ENCODE results near the gene TM4SF20. TPM values are rescaled to one million over a fixed set of nuclear protein-coding genes. Genes with fewer than 3 reads are reported as not detected.

TM4SF20 gene
- total and polyA plus RNA-seq, 4 donors: 0.09 TPM; not detected in 3

DNA sequence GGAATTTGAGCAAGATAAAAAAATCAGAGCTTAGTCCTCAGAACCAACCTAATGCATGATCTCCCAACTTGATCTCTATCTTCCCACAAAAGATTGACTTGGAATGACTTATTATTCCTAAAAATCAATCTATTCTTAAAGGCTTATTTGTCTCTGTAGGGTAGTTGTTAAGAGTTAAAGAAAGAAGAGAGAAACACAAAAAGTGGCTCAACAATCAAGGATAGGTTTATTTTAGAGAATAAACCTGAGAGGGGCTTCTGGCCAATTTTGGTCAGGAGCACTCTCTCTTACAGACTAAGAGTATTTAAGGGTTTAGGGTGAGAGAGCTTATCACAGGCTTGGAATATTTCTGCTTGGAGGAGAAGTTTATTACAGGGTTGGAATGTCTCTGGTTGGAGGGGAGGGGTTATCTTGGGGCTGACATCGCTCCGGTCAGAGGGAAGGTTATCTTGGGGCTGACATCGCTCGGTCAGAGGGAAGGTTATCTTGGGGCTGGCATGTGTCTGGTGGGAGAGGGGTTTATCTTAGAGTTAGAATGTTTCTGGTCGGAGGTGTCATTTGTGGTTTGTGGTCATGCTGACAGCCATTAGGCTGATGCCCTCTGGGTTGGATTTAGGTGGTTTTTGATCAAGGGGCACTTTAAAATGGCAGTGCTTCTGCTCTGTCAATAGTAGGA lies 56.4 kb downstream of the TM4SF20 start:
- TF ChIP-seq, protein P1, sequence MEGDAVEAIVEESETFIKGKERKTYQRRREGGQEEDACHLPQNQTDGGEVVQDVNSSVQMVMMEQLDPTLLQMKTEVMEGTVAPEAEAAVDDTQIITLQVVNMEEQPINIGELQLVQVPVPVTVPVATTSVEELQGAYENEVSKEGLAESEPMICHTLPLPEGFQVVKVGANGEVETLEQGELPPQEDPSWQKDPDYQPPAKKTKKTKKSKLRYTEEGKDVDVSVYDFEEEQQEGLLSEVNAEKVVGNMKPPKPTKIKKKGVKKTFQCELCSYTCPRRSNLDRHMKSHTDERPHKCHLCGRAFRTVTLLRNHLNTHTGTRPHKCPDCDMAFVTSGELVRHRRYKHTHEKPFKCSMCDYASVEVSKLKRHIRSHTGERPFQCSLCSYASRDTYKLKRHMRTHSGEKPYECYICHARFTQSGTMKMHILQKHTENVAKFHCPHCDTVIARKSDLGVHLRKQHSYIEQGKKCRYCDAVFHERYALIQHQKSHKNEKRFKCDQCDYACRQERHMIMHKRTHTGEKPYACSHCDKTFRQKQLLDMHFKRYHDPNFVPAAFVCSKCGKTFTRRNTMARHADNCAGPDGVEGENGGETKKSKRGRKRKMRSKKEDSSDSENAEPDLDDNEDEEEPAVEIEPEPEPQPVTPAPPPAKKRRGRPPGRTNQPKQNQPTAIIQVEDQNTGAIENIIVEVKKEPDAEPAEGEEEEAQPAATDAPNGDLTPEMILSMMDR (IDR thresholded peaks at IDR 0.05; ENCODE audit: control extremely low read depth, extremely low read depth): no peak
- Histone ChIP-seq H3K36me3 (ENCODE audit: control insufficient read depth in 4 of 4, insufficient read depth in 4 of 4, low read length in 4 of 4) (no peaks in the 10 kb centered on the region), H3K27ac (ENCODE audit: low read depth in 1 of 2, low read length in 1 of 2) (no peak overlapping the region), H3K4me3 (no peak overlapping the region), H3K4me1 (ENCODE audit: control insufficient read depth in 5 of 5, insufficient read depth in 5 of 5, low read length in 5 of 5) (peaks cover 0 to 15% (median 8%) of the 10 kb centered on the region in 5 donors), H3K27me3 (ENCODE audit: control insufficient read depth in 3 of 3, insufficient read depth in 3 of 3, low read length in 2 of 3) (no peaks in the 10 kb centered on the region), H3K9ac (ENCODE audit: insufficient read depth in 1 of 2, low read length in 2 of 2) (no peak overlapping the region), H3K9me3 (ENCODE audit: control insufficient read depth in 4 of 4, insufficient read depth in 3 of 4, low read length in 3 of 4) (peaks cover 0 to 3% (median 0%) of the 10 kb centered on the region in 4 donors)
- DNase-seq (no peak), ATAC-seq (ENCODE audit: insufficient read depth, low FRiP score) (no peak)
- 76 to 90% methylated on average over 5 of the region's 5 CpGs for WGBS, 2 donors

DNA sequence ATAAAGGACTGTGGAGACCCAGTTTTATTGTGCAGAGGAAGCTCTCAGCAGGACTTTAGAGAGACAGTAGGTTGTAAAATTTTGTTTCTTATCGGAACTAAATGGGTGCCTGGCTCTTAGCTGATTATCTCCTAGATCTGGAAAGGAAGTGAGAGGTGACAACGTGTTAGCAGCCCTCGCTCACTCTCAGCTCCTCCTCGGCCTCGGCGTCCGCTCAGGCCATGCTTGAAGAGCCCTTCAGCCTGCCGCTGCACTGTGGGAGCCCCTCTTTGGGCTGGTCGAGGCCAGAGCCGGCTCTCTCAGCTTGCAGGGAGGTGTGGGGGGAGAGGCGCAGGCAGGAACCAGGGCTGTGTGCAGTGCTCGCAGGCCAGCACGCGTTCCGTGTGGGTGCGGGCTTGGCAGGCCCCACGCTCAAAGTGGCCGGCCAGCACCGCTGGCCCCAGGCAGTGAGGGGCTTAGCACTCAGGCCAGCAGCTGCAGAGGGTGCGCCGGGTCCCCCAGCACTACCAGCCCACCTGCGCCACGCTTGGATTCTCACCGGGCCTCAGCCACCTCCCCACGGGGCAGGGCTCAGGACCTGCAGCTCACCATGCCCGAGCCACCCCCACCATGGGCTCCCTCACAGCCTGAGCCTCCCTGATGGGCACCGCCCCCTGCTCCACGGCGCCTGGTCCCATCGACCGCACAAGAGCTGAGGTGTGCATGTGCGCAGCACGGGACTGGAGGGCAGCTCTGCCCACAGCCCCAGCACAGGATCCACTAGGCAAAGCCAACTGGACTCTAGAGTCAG lies 58.6 kb downstream of the TM4SF20 start:
- H3K4me3 ChIP-seq: no peak overlapping the region
- ATAC-seq (ENCODE audit: insufficient read depth, low FRiP score) (no peak), DNase-seq (no peak)
- H3K9me3 ChIP-seq (ENCODE audit: control insufficient read depth in 4 of 4, insufficient read depth in 3 of 4, low read length in 3 of 4): peaks cover 0 to 3% (median 0%) of the 10 kb centered on the region in 4 donors
- H3K36me3 ChIP-seq (ENCODE audit: control insufficient read depth in 4 of 4, insufficient read depth in 4 of 4, low read length in 4 of 4): no peaks in the 10 kb centered on the region
- TF ChIP-seq, protein P1 (IDR thresholded peaks at IDR 0.05; ENCODE audit: control extremely low read depth, extremely low read depth): no peak
- 89 to 90% methylated on average over 33 of the region's 33 CpGs for WGBS, 2 donors
- no peak overlapping the region for H3K27ac ChIP-seq (ENCODE audit: low read depth in 1 of 2, low read length in 1 of 2)
- H3K27me3 ChIP-seq (ENCODE audit: control insufficient read depth in 3 of 3, insufficient read depth in 3 of 3, low read length in 2 of 3): no peaks in the 10 kb centered on the region
- no peak overlapping the region for H3K9ac ChIP-seq (ENCODE audit: insufficient read depth in 1 of 2, low read length in 2 of 2)
- H3K4me1 ChIP-seq (ENCODE audit: control insufficient read depth in 5 of 5, insufficient read depth in 5 of 5, low read length in 5 of 5): peaks cover 0 to 4% (median 0%) of the 10 kb centered on the region in 5 donors

DNA sequence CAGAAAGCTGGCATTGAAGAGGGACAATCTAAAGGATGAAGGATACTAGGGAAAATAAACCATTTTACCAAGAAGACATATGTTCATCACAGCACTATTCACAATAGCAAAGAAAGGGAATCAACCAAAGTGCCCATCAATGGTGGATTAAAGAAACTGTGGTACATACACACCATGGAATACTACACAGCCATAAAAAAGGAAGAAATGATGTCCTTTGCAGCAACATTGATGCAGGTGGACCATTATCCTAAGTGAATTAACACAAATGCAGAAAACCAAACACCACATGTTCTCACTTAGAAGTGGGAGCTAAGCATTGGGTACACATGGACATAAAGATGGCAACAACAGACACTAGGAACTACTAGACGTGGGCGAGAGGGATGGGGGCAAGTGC lies 61.3 kb downstream of the TM4SF20 start:
- 91 to 98% methylated on average over 2 of the region's 2 CpGs for WGBS, 2 donors
- ATAC-seq (ENCODE audit: insufficient read depth, low FRiP score) (no peak), DNase-seq (no peak)
- no peak overlapping the region for H3K4me3 ChIP-seq
- H3K9ac ChIP-seq (ENCODE audit: insufficient read depth in 1 of 2, low read length in 2 of 2): no peak overlapping the region
- TF ChIP-seq, protein P1 (IDR thresholded peaks at IDR 0.05; ENCODE audit: control extremely low read depth, extremely low read depth): no peak
- H3K4me1 ChIP-seq (ENCODE audit: control insufficient read depth in 5 of 5, insufficient read depth in 5 of 5, low read length in 5 of 5): no peaks in the 10 kb centered on the region
- peaks cover 0 to 3% (median 0%) of the 10 kb centered on the region in 4 donors for H3K9me3 ChIP-seq (ENCODE audit: control insufficient read depth in 4 of 4, insufficient read depth in 3 of 4, low read length in 3 of 4)
- no peak overlapping the region for H3K27ac ChIP-seq (ENCODE audit: low read depth in 1 of 2, low read length in 1 of 2)
- H3K27me3 ChIP-seq (ENCODE audit: control insufficient read depth in 3 of 3, insufficient read depth in 3 of 3, low read length in 2 of 3): no peaks in the 10 kb centered on the region
- H3K36me3 ChIP-seq (ENCODE audit: control insufficient read depth in 4 of 4, insufficient read depth in 4 of 4, low read length in 4 of 4): no peaks in the 10 kb centered on the region

All from lung (tissue), 12 donors.